ENCODE results near the gene MAML2.

DNA sequence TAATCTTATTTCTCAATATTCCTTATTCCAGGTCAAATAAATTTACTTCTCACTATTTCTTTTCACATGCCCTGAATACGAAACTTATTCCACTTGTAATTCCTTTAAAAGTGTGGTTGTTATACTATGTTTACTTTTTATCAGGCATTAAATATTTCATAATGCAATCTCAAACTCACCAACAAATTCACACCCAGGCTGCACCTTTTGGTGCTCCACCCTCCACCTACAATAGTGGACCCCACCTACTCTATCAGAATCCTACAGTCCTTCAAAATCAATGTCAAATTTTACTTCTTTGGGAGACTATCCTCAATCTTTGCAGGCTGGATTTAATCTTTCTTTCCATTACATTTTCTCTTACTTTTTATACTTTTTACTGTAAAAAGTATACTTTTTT lies 353.2 kb downstream of the MAML2 start:
- TF ChIP-seq POLR2AphosphoS5 (IDR thresholded peaks at IDR 0.05; ENCODE audit: low read depth, low read length) (no peak), TAF1 (IDR thresholded peaks at IDR 0.05; ENCODE audit: borderline replicate concordance, low read depth, low read length) (no peak), POLR2A (IDR thresholded peaks at IDR 0.05; ENCODE audit: low read depth, low read length) (no peak)

Measured in GM12892 (cell line).